Coronary artery (tissue), 2 donors: ENCODE results near the gene HS3ST1.

Experiments
- DNase-seq: peaks from one replicate; pipeline ENCODE4 v3.0.0-alpha.2; 2017; ENCODE audit warnings: low spot score
- H3K27ac ChIP-seq, 2 donors: fragments of 200-600 bp; sonication (generic); one replicate each; pipeline ENCODE4 v1.5.1; 2016 to 2019
- H3K4me3 ChIP-seq: fragments of 200-600 bp; sonication (generic); 2 replicates; pipeline ENCODE4 v1.5.1; 2016; ENCODE audit warnings: mild to moderate bottlenecking, moderate library complexity
- TF ChIP-seq, protein P1 (sequence below): fragments of 200-600 bp; sonication (generic); IDR thresholded peaks from one replicate; pipeline ENCODE4 v1.5.1; 2019; ENCODE audit warnings: antibody characterized with exemption

HS3ST1 gene

DNA sequence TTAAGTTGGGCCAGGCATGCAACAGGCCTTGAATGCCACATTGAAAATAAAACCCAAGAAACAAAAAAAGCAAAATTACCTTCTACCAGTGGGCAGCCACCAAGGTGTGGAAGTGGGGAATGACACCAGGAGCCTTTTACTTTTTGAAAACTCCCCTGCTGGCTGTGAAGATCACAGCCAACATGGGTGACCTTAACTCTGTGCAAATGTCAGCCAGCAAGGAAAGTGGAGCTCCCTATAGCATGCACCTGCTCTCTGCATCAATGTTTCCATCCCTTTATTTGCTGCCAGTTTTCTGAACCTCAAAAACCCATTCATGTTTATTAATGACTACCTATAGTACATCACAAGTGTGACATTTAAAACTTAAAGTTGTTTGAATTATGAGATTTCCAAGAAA lies 63.7 kb downstream of the HS3ST1 start:
- no peak overlapping the region for H3K4me3 ChIP-seq
- TF ChIP-seq, protein P1, sequence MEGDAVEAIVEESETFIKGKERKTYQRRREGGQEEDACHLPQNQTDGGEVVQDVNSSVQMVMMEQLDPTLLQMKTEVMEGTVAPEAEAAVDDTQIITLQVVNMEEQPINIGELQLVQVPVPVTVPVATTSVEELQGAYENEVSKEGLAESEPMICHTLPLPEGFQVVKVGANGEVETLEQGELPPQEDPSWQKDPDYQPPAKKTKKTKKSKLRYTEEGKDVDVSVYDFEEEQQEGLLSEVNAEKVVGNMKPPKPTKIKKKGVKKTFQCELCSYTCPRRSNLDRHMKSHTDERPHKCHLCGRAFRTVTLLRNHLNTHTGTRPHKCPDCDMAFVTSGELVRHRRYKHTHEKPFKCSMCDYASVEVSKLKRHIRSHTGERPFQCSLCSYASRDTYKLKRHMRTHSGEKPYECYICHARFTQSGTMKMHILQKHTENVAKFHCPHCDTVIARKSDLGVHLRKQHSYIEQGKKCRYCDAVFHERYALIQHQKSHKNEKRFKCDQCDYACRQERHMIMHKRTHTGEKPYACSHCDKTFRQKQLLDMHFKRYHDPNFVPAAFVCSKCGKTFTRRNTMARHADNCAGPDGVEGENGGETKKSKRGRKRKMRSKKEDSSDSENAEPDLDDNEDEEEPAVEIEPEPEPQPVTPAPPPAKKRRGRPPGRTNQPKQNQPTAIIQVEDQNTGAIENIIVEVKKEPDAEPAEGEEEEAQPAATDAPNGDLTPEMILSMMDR = no peak
- DNase-seq = no peak
- no peak overlapping the region for H3K27ac ChIP-seq

GRCh38 chr4:11359591-11359990 lies 69.1 kb downstream of the HS3ST1 start:
- DNase-seq = no peak
- H3K4me3 ChIP-seq = no peak overlapping the region
- no peak overlapping the region for H3K27ac ChIP-seq
- TF ChIP-seq, protein P1 = no peak

DNA sequence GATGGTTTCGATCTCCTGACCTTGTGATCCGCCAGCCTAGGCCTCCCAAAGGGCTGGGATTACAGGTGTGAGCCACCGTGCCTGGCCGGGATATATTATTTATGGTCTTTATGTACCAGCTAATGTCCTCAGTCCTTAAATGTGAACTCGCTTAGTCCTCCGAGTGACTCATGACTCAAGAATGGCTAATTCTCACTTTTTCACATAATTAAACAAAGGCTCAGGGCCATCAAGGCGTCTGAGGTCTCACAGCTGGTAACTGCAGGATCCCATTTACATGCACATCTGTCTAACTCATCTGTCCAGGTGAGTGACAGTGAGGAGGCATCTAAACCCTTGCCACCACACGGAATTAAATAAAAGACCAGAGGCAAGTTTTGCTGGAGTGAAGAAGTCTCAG lies 73.5 kb downstream of the HS3ST1 start:
- no peak for DNase-seq
- Histone ChIP-seq H3K4me3 (no peak overlapping the region), H3K27ac (no peak overlapping the region)
- TF ChIP-seq, protein P1 = no peak

DNA sequence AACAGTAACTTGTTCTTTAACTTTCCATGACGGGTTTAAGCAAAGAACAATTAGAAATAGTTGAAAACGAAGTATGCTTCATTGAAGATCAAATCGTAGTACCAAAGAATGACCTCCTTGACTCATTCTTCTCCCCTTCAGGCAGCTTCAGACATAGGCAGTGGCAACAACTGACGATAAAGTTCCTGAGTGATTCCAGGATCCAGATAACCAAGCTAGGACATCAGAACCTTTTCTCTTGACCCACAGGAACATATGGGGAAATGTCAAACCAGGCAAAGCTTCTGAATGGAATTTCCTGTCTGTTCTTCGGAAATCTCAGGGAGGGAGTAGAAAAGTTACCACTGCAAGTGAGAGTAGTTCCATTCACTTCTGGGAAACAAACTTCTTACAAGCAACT lies 74.2 kb downstream of the HS3ST1 start:
- DNase-seq = no peak
- TF ChIP-seq, protein P1 = no peak

GRCh38 chr4:11348449-11349088 lies 80.1 kb downstream of the HS3ST1 start:
- no peak for DNase-seq
- Histone ChIP-seq H3K4me3 (no peak overlapping the region), H3K27ac (no peak overlapping the region)
- TF ChIP-seq, protein P1 = no peak

More for the DNA sequence above, 74.2 kb downstream of the HS3ST1 start:
- Histone ChIP-seq H3K4me3 (no peak overlapping the region), H3K27ac (no peak overlapping the region)

DNA sequence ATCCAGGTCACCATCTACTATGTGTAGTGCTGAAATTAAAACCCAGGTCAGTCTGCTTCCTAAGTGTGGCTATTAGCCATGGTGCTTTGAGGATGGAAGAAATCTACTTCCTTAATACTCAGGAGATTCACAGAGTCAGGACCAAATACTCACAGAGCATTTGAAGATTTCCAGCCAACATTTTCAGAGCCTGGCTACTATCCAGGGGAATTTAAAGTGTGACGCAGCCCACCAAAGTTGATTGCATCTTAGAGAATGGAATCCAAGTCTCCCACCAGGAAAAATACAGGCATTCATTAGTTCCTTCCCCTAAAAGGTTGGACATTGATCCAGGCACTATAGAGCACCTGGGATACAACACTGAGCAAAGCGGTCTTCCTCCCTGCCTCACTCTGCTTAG lies 83.8 kb downstream of the HS3ST1 start:
- DNase-seq = no peak
- H3K4me3 ChIP-seq = no peak overlapping the region
- TF ChIP-seq, protein P1 = no peak
- H3K27ac ChIP-seq = no peak overlapping the region

DNA sequence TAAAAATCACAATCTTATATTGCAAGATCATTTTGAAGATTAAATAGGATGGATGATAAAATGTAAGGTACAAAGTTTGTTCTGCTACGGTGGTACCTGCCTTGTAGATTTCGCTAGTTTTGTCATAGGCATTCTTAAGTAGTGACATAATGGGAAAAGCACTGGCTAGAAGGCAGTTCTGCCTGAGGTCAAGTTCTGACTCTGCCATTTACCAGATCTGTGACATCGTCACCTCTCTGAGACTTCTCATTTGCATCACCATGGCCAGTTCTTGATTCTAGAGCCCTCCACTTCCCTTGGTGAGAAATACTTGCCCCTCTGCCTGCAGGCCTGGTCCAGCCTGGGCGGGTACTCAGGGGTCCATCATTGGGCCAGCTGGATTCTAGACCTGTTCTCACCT lies 85.2 kb downstream of the HS3ST1 start:
- TF ChIP-seq, protein P1 = no peak

More for the DNA sequence above, 85.2 kb downstream of the HS3ST1 start:
- no peak for DNase-seq
- Histone ChIP-seq H3K27ac (no peak overlapping the region), H3K4me3 (no peak overlapping the region)
